Subcutaneous adipose tissue (tissue), 4 donors: ENCODE data around the gene CD244. TPM values are rescaled to one million over a fixed set of nuclear protein-coding genes. Genes with fewer than 3 reads are reported as not detected.

Experiments used
- CTCF ChIP-seq: fragments of 450-650 bp; IDR thresholded peaks from one replicate; pipeline ENCODE4 v1.5.1; 2016; ENCODE audit warnings: low read depth, mild to moderate bottlenecking, control low read depth, antibody characterized with exemption, moderate library complexity
- total RNA-seq, 4 donors: library from RNA; depleted of rRNA; stranded (reverse); fragments of >200 nt; gene quantifications; one replicate each; pipeline ENCODE4 v1.1.0, GENCODE V29; 2016

The CD244 gene
- total RNA-seq, 4 donors from 2014 or later: 0.88 to 3.2 TPM; not detected in 2

- TF ChIP-seq CTCF: no peak
Measured at GRCh38 chr1:160901768-160902167, 39.1 kb upstream of the CD244 start.

GRCh38 chr1:160891474-160891873, 28.8 kb upstream of the CD244 start:
- TF ChIP-seq CTCF: no peak

- no peak for TF ChIP-seq CTCF
Measured at GRCh38 chr1:160888926-160889325, 26.2 kb upstream of the CD244 start.

GRCh38 chr1:160887071-160887470, 24.4 kb upstream of the CD244 start:
- TF ChIP-seq CTCF: no peak

GRCh38 chr1:160885042-160885441, 22.4 kb upstream of the CD244 start, which contains the start of gene ITLN1:
TSS of gene ITLN1 (minus strand) at chr1:160885180. CDS start at chr1:160884877, 303 bp downstream.
- no peak for TF ChIP-seq CTCF

- TF ChIP-seq CTCF: no peak
Measured at GRCh38 chr1:160884579-160884978, 21.9 kb upstream of the CD244 start.

- no peak for TF ChIP-seq CTCF
Measured at GRCh38 chr1:160883581-160884513, 21.2 kb upstream of the CD244 start.
